Endodermal cell (in vitro differentiated cells): ENCODE data around the gene PTPN21. TPM values are rescaled to one million over a fixed set of nuclear protein-coding genes. Genes with fewer than 3 reads are reported as not detected.
A peak's percentile ranks its signal among the peaks of the same experiment; 100 is the strongest.

Experiments used
- DNase-seq: peaks from one replicate; pipeline ENCODE4 v3.0.0-alpha.2; 2017
- H3K27ac ChIP-seq: 2 replicates; pipeline ENCODE4 v1.5.1; 2013; ENCODE audit warnings: mild to moderate bottlenecking, low read depth, low read length, moderate library complexity
- H3K27me3 ChIP-seq: 2 replicates; pipeline ENCODE4 v1.6.1; 2013; ENCODE audit warnings: mild to moderate bottlenecking, low read length, moderate library complexity; ENCODE audit not compliant: insufficient read depth, control insufficient read depth, poor library complexity, severe bottlenecking
- H3K36me3 ChIP-seq: 2 replicates; pipeline ENCODE4 v1.7.0; 2013; ENCODE audit warnings: mild to moderate bottlenecking, low read length, moderate library complexity; ENCODE audit not compliant: control insufficient read depth, insufficient read depth
- H3K4me1 ChIP-seq: one replicate; pipeline ENCODE4 v1.7.0; 2013; ENCODE audit warnings: low read length; ENCODE audit not compliant: control insufficient read depth, insufficient read depth
- H3K4me3 ChIP-seq: 2 replicates; pipeline ENCODE4 v1.5.1; 2013; ENCODE audit warnings: mild to moderate bottlenecking, low read length, moderate library complexity
- H3K9ac ChIP-seq: 2 replicates; pipeline ENCODE4 v1.6.1; 2013; ENCODE audit warnings: mild to moderate bottlenecking, low read length, moderate library complexity; ENCODE audit not compliant: poor library complexity, severe bottlenecking; ENCODE audit errors: extremely low read depth
- H3K9me3 ChIP-seq: 2 replicates; pipeline ENCODE4 v1.6.1; 2013; ENCODE audit warnings: mild to moderate bottlenecking, low read length, moderate library complexity; ENCODE audit not compliant: control insufficient read depth
- H3K27ac Mint-ChIP-seq: 2 replicates; pipeline ENCODE4 v1.8.0; 2020; ENCODE audit warnings: mixed read lengths
- H3K27me3 Mint-ChIP-seq: 2 replicates; pipeline ENCODE4 v1.8.0; 2021; ENCODE audit warnings: mild to moderate bottlenecking, mixed read lengths; ENCODE audit not compliant: insufficient read depth
- H3K36me3 Mint-ChIP-seq: 2 replicates; pipeline ENCODE4 v1.8.0; 2020; ENCODE audit warnings: low read depth, mixed read lengths
- H3K4me1 Mint-ChIP-seq: 2 replicates; pipeline ENCODE4 v1.8.0; 2020; ENCODE audit warnings: mixed read lengths
- H3K4me3 Mint-ChIP-seq: 2 replicates; pipeline ENCODE4 v1.8.0; 2020; ENCODE audit warnings: mild to moderate bottlenecking, moderate library complexity, mixed read lengths
- H3K9me3 Mint-ChIP-seq: 2 replicates; pipeline ENCODE4 v1.8.0; 2020; ENCODE audit warnings: mild to moderate bottlenecking, mixed read lengths
- whole genome bisulfite sequencing, 2 experiments: methylation state at CpG; one replicate each; pipeline versions ENCODE4 v1.1.5 to v1.1.7; 2013; ENCODE audit warnings: missing lambda C conversion rate in 2 of 2, mixed read lengths in 1 of 2; ENCODE audit not compliant: insufficient coverage in 1 of 2, insufficient read length in 1 of 2; 5-methylcytosine and 5-hydroxymethylcytosine counted together
- total RNA-seq, 2 donors: library from RNA; stranded (reverse); fragmentation: NEBNext Ultra II Directional in 1 of 2; extraction: Animal tissue kit (Norgen Biotek cat#: 25700) in 1 of 2; gene quantifications; 2 replicates in 1 of 2; 3 replicates in 1 of 2; pipeline ENCODE4 v1.2.1, GENCODE V29; 2021
- TF ChIP-seq, protein P1 (sequence below): fragments of 200-600 bp; sonication (generic); conservative IDR thresholded peaks from 2 replicates; pipeline ENCODE4 v1.5.0; 2021; ENCODE audit warnings: antibody characterized with exemption, mild to moderate bottlenecking

PTPN21 gene
- total RNA-seq, 2 donors from 2014 or later = 23.8 to 45.5 TPM

DNA sequence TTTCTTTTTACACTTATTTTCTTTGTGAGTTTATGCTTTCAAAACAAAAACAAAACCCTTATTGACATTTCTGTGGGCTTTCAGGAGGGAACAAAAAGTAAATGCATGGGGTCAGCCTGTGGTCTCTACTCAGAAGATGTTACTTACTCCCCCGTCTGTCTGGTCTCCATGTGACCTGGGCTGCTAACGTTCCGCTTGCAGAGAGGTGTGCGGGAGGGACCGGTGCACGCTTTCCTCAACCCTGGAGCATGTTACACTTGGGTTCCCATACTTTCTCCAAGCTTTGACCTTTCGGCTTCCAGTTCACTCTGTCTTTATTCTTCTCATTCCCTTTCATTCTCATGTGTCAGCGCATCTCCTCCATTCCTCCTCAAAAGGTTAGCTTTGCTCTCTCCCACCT is 44.5 kb upstream of the PTPN21 start:
- Histone ChIP-seq H3K27me3 (no peaks in the 10 kb centered on the region), H3K4me1 (no peaks in the 10 kb centered on the region), H3K36me3 (peaks cover 93% of the 10 kb centered on the region), H3K4me3 (no peak overlapping the region), H3K9ac (no peak overlapping the region), H3K9me3 (no peaks in the 10 kb centered on the region), H3K27ac (no peak overlapping the region)
- peaks cover 93% of the 10 kb centered on the region for H3K36me3 Mint-ChIP-seq
- no peaks in the 10 kb centered on the region for H3K9me3 Mint-ChIP-seq
- no peak for DNase-seq
- H3K4me3 Mint-ChIP-seq = no peak overlapping the region
- H3K4me1 Mint-ChIP-seq = peaks cover 14% of the 10 kb centered on the region
- H3K27me3 Mint-ChIP-seq = no peaks in the 10 kb centered on the region
- TF ChIP-seq, protein P1, sequence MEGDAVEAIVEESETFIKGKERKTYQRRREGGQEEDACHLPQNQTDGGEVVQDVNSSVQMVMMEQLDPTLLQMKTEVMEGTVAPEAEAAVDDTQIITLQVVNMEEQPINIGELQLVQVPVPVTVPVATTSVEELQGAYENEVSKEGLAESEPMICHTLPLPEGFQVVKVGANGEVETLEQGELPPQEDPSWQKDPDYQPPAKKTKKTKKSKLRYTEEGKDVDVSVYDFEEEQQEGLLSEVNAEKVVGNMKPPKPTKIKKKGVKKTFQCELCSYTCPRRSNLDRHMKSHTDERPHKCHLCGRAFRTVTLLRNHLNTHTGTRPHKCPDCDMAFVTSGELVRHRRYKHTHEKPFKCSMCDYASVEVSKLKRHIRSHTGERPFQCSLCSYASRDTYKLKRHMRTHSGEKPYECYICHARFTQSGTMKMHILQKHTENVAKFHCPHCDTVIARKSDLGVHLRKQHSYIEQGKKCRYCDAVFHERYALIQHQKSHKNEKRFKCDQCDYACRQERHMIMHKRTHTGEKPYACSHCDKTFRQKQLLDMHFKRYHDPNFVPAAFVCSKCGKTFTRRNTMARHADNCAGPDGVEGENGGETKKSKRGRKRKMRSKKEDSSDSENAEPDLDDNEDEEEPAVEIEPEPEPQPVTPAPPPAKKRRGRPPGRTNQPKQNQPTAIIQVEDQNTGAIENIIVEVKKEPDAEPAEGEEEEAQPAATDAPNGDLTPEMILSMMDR = no peak
- 95 to 99% methylated on average over 8 of the region's 8 CpGs for WGBS, 2 experiments
- no peak overlapping the region for H3K27ac Mint-ChIP-seq

DNA sequence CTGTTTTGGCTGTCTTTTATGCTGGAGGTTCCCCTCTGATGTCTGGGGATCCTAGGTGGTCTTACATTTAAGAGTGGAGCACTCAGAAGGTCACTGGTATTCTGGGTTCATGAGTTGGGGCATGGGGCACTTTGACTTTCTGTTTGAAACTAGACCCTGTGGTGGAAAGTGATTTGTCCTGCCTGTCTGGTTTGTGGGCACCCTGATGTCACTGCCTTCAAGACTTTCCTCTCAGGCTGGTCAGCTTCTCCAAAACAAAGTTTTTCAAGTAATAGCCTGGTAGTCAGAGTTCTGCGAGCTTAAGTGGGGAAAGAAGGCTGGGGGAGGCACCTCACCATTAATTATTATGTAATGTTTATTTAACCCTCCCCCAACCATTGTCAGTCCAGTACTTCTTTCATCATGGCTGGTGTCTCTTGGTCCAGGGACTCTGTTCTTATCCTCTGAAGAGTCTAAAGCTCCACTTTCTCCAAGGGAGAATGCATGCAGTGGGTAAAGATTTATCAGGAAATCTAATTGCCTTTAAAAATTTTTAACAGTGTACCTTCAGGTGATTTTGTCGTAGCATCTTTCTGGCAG is 43.4 kb upstream of the PTPN21 start:
- H3K27ac ChIP-seq = no peak overlapping the region
- peaks cover 93% of the 10 kb centered on the region for H3K36me3 ChIP-seq
- no peaks in the 10 kb centered on the region for H3K4me1 ChIP-seq
- Mint-ChIP-seq H3K4me1 (peaks cover 8% of the 10 kb centered on the region), H3K27ac (no peak overlapping the region), H3K36me3 (peaks cover 92% of the 10 kb centered on the region), H3K27me3 (no peaks in the 10 kb centered on the region), H3K9me3 (no peaks in the 10 kb centered on the region), H3K4me3 (no peak overlapping the region)
- no peaks in the 10 kb centered on the region for H3K27me3 ChIP-seq
- no peak overlapping the region for H3K4me3 ChIP-seq
- H3K9me3 ChIP-seq = no peaks in the 10 kb centered on the region
- TF ChIP-seq, protein P1 = no peak
- DNase-seq = no peak
- 89 to 100% methylated on average over 1 of the region's 2 CpGs for WGBS, 2 experiments
- H3K9ac ChIP-seq = no peak overlapping the region

DNA sequence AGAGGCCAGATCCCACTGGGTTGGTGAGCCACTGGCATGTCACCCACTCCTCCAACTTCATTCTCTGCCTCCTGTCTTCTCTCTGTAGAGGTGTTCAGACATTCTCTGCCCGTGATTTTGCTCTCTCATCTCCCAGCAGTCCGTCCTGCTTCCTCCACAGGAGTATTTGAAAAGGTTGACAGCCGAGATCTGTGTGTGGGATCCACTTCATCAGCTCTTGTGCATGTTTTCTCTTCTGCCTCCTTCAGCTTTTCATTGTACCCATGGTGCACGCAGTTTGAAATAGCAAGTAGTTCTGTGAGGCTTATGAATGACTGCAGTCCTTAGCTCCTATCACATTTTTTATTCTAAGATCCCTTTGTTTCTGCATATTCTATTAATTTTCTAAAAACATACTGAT is 42.8 kb upstream of the PTPN21 start:
- H3K9me3 ChIP-seq = no peaks in the 10 kb centered on the region
- H3K27me3 Mint-ChIP-seq = no peaks in the 10 kb centered on the region
- 93 to 100% methylated on average over 4 of the region's 4 CpGs for WGBS, 2 experiments
- no peak overlapping the region for H3K27ac ChIP-seq
- TF ChIP-seq, protein P1 = no peak
- H3K4me3 ChIP-seq = no peak overlapping the region
- H3K9me3 Mint-ChIP-seq = no peaks in the 10 kb centered on the region
- DNase-seq = no peak
- no peak overlapping the region for H3K4me3 Mint-ChIP-seq
- no peaks in the 10 kb centered on the region for H3K4me1 ChIP-seq
- H3K4me1 Mint-ChIP-seq = peaks cover 8% of the 10 kb centered on the region
- peak overlapping the region; percentile 59 for H3K27ac Mint-ChIP-seq
- H3K27me3 ChIP-seq = no peaks in the 10 kb centered on the region
- no peak overlapping the region for H3K9ac ChIP-seq
- peaks cover 92% of the 10 kb centered on the region for H3K36me3 Mint-ChIP-seq
- H3K36me3 ChIP-seq = peaks cover 89% of the 10 kb centered on the region
